H9 (cell line): ENCODE measurements around the gene FAM114A1. TPM values are rescaled to one million over a fixed set of nuclear protein-coding genes. Genes with fewer than 3 reads are reported as not detected.

Source experiments
- DNase-seq: peaks from one replicate; pipeline ENCODE4 v3.0.0-alpha.2; 2017
- H2AFZ ChIP-seq: one replicate; pipeline ENCODE4 v1.6.1; 2013; ENCODE audit warnings: mild to moderate bottlenecking, low read length, control low read depth, moderate library complexity
- H2AK5ac ChIP-seq: 2 replicates; pipeline ENCODE4 v1.6.1; 2013; ENCODE audit warnings: low read length, control low read depth, mixed read lengths; ENCODE audit not compliant: insufficient read length
- H2BK120ac ChIP-seq: one replicate; pipeline ENCODE4 v1.6.1; 2013; ENCODE audit warnings: low read depth, mild to moderate bottlenecking, low read length, control low read depth, inconsistent platforms; ENCODE audit not compliant: poor library complexity, severe bottlenecking
- H2BK12ac ChIP-seq: 2 replicates; pipeline ENCODE4 v1.6.1; 2013; ENCODE audit warnings: low read length, control low read depth, mixed read lengths, low read depth; ENCODE audit not compliant: insufficient read length
- H2BK15ac ChIP-seq: 2 replicates; pipeline ENCODE4 v1.6.1; 2013; ENCODE audit warnings: low read depth, low read length, control low read depth
- H2BK20ac ChIP-seq: one replicate; pipeline ENCODE4 v1.6.1; 2013; ENCODE audit warnings: low read depth, mild to moderate bottlenecking, low read length, control low read depth, inconsistent platforms; ENCODE audit not compliant: poor library complexity, severe bottlenecking
- H2BK5ac ChIP-seq: 2 replicates; pipeline ENCODE4 v1.6.1; 2013; ENCODE audit warnings: low read length, control low read depth, mixed read lengths; ENCODE audit not compliant: insufficient read length
- H3K14ac ChIP-seq: 2 replicates; pipeline ENCODE4 v1.6.1; 2013; ENCODE audit warnings: low read length, control low read depth; ENCODE audit not compliant: insufficient read depth
- H3K18ac ChIP-seq: 2 replicates; pipeline ENCODE4 v1.6.1; 2013; ENCODE audit warnings: low read depth, mild to moderate bottlenecking, mixed read lengths, low read length, control low read depth; ENCODE audit not compliant: insufficient read length
- H3K23ac ChIP-seq: 2 replicates; pipeline ENCODE4 v1.6.1; 2013; ENCODE audit warnings: low read length, control low read depth, mixed read lengths, low read depth; ENCODE audit not compliant: insufficient read length
- H3K23me2 ChIP-seq: 2 replicates; pipeline ENCODE4 v1.6.1; 2013; ENCODE audit warnings: low read depth, mild to moderate bottlenecking, mixed read lengths, low read length, control low read depth; ENCODE audit not compliant: insufficient read length, poor library complexity, severe bottlenecking
- H3K27ac ChIP-seq: 2 replicates; pipeline ENCODE4 v1.5.1; 2013; ENCODE audit warnings: low read length, control low read depth, mixed read lengths, low read depth; ENCODE audit not compliant: insufficient read length
- H3K27me3 ChIP-seq: 2 replicates; pipeline ENCODE4 v1.6.1; 2013; ENCODE audit warnings: low read length, control low read depth, inconsistent platforms; ENCODE audit not compliant: insufficient read depth
- H3K4ac ChIP-seq: 2 replicates; pipeline ENCODE4 v1.6.1; 2013; ENCODE audit warnings: low read depth, mild to moderate bottlenecking, control low read depth, inconsistent platforms, low read length, moderate library complexity
- H3K4me1 ChIP-seq: 2 replicates; pipeline ENCODE4 v1.6.1; 2013; ENCODE audit warnings: low read length, control low read depth, inconsistent platforms; ENCODE audit not compliant: insufficient read depth
- H3K4me2 ChIP-seq: 2 replicates; pipeline ENCODE4 v1.6.1; 2013; ENCODE audit warnings: low read length, control low read depth, mixed read lengths; ENCODE audit not compliant: insufficient read length, insufficient read depth
- H3K56ac ChIP-seq: 2 replicates; pipeline ENCODE4 v1.6.1; 2013; ENCODE audit warnings: low read depth, mild to moderate bottlenecking, mixed read lengths, low read length, control low read depth; ENCODE audit not compliant: insufficient read length
- H3K79me1 ChIP-seq: 2 replicates; pipeline ENCODE4 v1.6.1; 2013; ENCODE audit warnings: low read depth, mild to moderate bottlenecking, moderate library complexity, low read length, control low read depth, inconsistent platforms; ENCODE audit not compliant: insufficient read depth, poor library complexity, severe bottlenecking
- H3K79me2 ChIP-seq: 2 replicates; pipeline ENCODE4 v1.6.1; 2013; ENCODE audit warnings: low read length, control low read depth, inconsistent platforms; ENCODE audit not compliant: insufficient read depth
- H3K9ac ChIP-seq: 2 replicates; pipeline ENCODE4 v1.6.1; 2013; ENCODE audit warnings: low read length, control low read depth, mixed read lengths; ENCODE audit not compliant: insufficient read length; ENCODE audit errors: extremely low read depth
- H3K9me3 ChIP-seq: one replicate; pipeline ENCODE4 v1.6.1; 2013; ENCODE audit warnings: low read depth, low read length, inconsistent platforms; ENCODE audit not compliant: control insufficient read depth
- H3T11ph ChIP-seq: one replicate; pipeline ENCODE4 v1.6.1; 2013; ENCODE audit warnings: mild to moderate bottlenecking, low read length, control low read depth, inconsistent platforms
- H4K20me1 ChIP-seq: one replicate; pipeline ENCODE4 v1.6.1; 2013; ENCODE audit not compliant: control insufficient read depth, insufficient read length, insufficient read depth
- H4K5ac ChIP-seq: 2 replicates; pipeline ENCODE4 v1.6.1; 2013; ENCODE audit warnings: low read depth, mild to moderate bottlenecking, mixed read lengths, low read length, control low read depth; ENCODE audit not compliant: insufficient read length
- H4K8ac ChIP-seq: replicated peaks from 2 replicates; pipeline ENCODE4 v1.6.1; 2013; ENCODE audit warnings: low read length, control low read depth, mixed read lengths, low read depth; ENCODE audit not compliant: insufficient read length
- H4K91ac ChIP-seq: 2 replicates; pipeline ENCODE4 v1.6.1; 2013; ENCODE audit warnings: low read depth, mild to moderate bottlenecking, moderate library complexity, mixed read lengths, low read length, control low read depth; ENCODE audit not compliant: insufficient read length
- H3K27ac Mint-ChIP-seq, 3 experiments: 2 replicates in 2 of 3; 3 replicates in 1 of 3; pipeline ENCODE4 v1.8.0; 2020 to 2021; ENCODE audit warnings: mixed read lengths in 3 of 3, mild to moderate bottlenecking in 1 of 3, moderate library complexity in 1 of 3
- H3K27me3 Mint-ChIP-seq: 2 replicates; pipeline ENCODE4 v1.8.0; 2021; ENCODE audit warnings: low read depth, mild to moderate bottlenecking, moderate library complexity, mixed read lengths
- H3K36me3 Mint-ChIP-seq, 3 experiments: 2 replicates in 2 of 3; 3 replicates in 1 of 3; pipeline ENCODE4 v1.8.0; 2020 to 2021; ENCODE audit warnings: low read depth in 3 of 3, mixed read lengths in 3 of 3; ENCODE audit not compliant: insufficient read depth in 1 of 3
- H3K4me1 Mint-ChIP-seq, 2 experiments: 2 replicates each; pipeline ENCODE4 v1.8.0; 2020; ENCODE audit warnings: mixed read lengths in 2 of 2
- H3K4me3 Mint-ChIP-seq, 2 experiments: 2 replicates in 1 of 2; 3 replicates in 1 of 2; pipeline ENCODE4 v1.8.0; 2020 to 2021; ENCODE audit warnings: mild to moderate bottlenecking in 2 of 2, mixed read lengths in 2 of 2, moderate library complexity in 1 of 2
- H3K9me3 Mint-ChIP-seq, 2 experiments: 2 replicates in 1 of 2; 3 replicates in 1 of 2; pipeline ENCODE4 v1.8.0; 2020; ENCODE audit warnings: mild to moderate bottlenecking in 2 of 2, mixed read lengths in 2 of 2, moderate library complexity in 1 of 2
- CTCF ChIP-seq: fragments of 200-600 bp; sonication (generic); conservative IDR thresholded peaks from 3 replicates; pipeline ENCODE4 v1.8.0; 2021; ENCODE audit warnings: antibody characterized with exemption, mild to moderate bottlenecking
- WGBS: extraction: QIAGEN DNeasy Blood & Tissue Kit; methylation state at CpG from one replicate; pipeline ENCODE4 v1.1.7; 2013; ENCODE audit warnings: missing lambda C conversion rate, low lambda C conversion rate, mixed read lengths; ENCODE audit not compliant: insufficient read length; ENCODE audit errors: extremely low coverage; 5-methylcytosine and 5-hydroxymethylcytosine counted together
- total RNA-seq: library from RNA; stranded (reverse); gene quantifications from 2 replicates; pipeline ENCODE4 v1.2.1, GENCODE V29; 2021

FAM114A1 gene
- total RNA-seq, 1 experiment from 2014 or later = 9.9 TPM

- Histone ChIP-seq H3K4ac (no peak overlapping the region), H4K8ac (no peak overlapping the region), H2AK5ac (no peak overlapping the region), H4K5ac (no peak overlapping the region), H3K9me3 (no peaks in the 10 kb centered on the region), H4K91ac (no peak overlapping the region), H3K9ac (no peak overlapping the region), H3K23ac (no peak overlapping the region), H3K27ac (no peak overlapping the region), H3K4me2 (no peak overlapping the region), H3T11ph (no peak overlapping the region), H2BK20ac (no peak overlapping the region), H2BK15ac (no peak overlapping the region), H3K14ac (no peak overlapping the region), H3K18ac (no peak overlapping the region), H4K20me1 (no peaks in the 10 kb centered on the region), H2BK12ac (no peak overlapping the region), H3K79me2 (no peaks in the 10 kb centered on the region), H3K23me2 (no peaks in the 10 kb centered on the region), H3K27me3 (no peaks in the 10 kb centered on the region), H2AFZ (no peak overlapping the region), H3K4me1 (no peaks in the 10 kb centered on the region), H3K79me1 (no peaks in the 10 kb centered on the region), H3K56ac (no peak overlapping the region), H2BK120ac (no peak overlapping the region), H2BK5ac (no peak overlapping the region)
- Mint-ChIP-seq H3K9me3 (no peaks in the 10 kb centered on the region; a peak in 1 of 5 replicates), H3K27me3 (no peaks in the 10 kb centered on the region), H3K36me3 (peaks cover 0 to 4% (median 0%) of the 10 kb centered on the region in 3 experiments; a peak in 2 of 7 replicates), H3K4me1 (no peaks in the 10 kb centered on the region), H3K27ac (no peak overlapping the region), H3K4me3 (no peak overlapping the region)
- no peak for DNase-seq
- TF ChIP-seq CTCF = no peak
- WGBS = no CpG with 5 or more reads among the region's 3 CpGs
Observed at GRCh38 chr4:38909015-38909414, 41.4 kb downstream of the FAM114A1 start.
